Left cardiac atrium (tissue), 4 donors: ENCODE measurements around the gene SLC35A3. TPM values are rescaled to one million over a fixed set of nuclear protein-coding genes. Genes with fewer than 3 reads are reported as not detected.
A peak's percentile ranks its signal among the peaks of the same experiment; 100 is the strongest.

Experiments
- ATAC-seq, 2 donors: fragments of 200-7000 bp; cut with Tn5 transposase; one replicate each; pipeline ENCODE4 v1.9.1; 2020; ENCODE audit warnings: mild to moderate bottlenecking in 2 of 2, moderate library complexity in 2 of 2
- DNase-seq: peaks from one replicate; pipeline ENCODE4 v3.0.0-alpha.2; 2020
- intact Hi-C, 2 donors: fragments of 100-400 bp; cut with DNase I; formaldehyde crosslinking; loops; one replicate each; pipeline versions ENCODE4 v1.14.1 to v1.15.1; 2022 to 2023
- total RNA-seq, 2 donors: library from RNA; stranded (reverse); fragmentation: NEBNext Ultra II Directional; extraction: Animal tissue kit (Norgen Biotek cat#: 25700); gene quantifications; one replicate each; pipeline ENCODE4 v1.2.1, GENCODE V29; 2021
- donor health status: DM: no; HTN: yes; CAD: no.
- donor health status: DM: no; HTN: yes; CAD: no; lungs with severe emphysema.
- donor health status: DM: yes; HTN: yes; CAD: no.
- donor health status: Dilated cardiomyopathy.

Gene SLC35A3
- total RNA-seq, 2 donors from 2014 or later: 9.6 to 9.7 TPM

DNA sequence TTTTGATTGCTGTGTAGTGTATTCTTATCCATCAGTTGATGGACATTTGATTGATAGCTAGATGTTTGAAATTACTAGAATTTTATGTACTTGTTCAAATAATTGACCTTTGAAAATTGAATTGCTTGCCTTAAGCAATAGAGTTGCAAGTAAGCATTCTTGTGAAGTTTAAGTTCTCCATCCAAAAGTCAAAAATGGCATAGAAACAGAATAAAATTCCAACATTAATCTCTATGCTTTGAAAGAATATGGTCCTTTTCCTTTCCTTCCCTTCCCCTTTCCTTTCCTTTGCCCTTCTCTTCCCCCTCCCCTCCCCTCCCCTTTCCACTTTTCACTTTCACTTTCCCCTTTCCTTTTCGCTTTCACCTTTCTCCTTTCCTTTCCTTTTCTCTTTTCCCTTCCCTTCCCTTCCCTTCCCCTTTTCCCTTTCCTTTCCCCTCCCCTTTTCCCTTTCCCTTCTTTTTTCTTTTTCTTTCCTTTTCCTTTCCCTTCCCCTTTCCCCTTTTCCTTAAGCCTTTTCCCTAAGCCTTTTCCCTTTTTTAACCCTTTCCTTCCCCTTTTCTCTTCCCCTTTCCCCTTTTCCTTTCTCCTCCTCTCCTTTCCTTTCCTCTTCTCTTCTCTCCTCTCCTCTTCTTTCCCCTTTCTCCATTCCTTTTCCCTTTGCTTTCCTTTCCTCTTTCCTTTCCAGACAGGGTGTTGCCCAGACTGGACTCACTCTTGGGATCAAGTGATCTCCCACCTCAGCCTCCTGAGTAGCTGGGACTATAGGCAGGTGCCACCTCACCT is 95.6 kb downstream of the SLC35A3 start:
- no peak for DNase-seq
- intact Hi-C loops: no loop called here
- no peak for ATAC-seq

DNA sequence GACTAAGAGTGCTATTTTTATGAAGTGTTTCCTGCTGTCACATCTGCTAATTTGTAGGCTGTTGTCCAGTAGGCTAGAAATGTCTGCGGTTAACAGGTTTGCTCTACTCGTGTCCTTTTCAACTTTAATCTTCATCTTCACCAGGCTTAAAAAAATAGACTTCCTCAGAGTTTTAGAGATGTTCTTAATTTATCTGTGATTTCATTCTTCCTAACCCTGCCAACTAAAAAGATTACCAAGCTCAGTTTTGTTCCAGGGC is 96.1 kb downstream of the SLC35A3 start:
- intact Hi-C loops: no loop called here
- ATAC-seq (no peak), DNase-seq (no peak)

DNA sequence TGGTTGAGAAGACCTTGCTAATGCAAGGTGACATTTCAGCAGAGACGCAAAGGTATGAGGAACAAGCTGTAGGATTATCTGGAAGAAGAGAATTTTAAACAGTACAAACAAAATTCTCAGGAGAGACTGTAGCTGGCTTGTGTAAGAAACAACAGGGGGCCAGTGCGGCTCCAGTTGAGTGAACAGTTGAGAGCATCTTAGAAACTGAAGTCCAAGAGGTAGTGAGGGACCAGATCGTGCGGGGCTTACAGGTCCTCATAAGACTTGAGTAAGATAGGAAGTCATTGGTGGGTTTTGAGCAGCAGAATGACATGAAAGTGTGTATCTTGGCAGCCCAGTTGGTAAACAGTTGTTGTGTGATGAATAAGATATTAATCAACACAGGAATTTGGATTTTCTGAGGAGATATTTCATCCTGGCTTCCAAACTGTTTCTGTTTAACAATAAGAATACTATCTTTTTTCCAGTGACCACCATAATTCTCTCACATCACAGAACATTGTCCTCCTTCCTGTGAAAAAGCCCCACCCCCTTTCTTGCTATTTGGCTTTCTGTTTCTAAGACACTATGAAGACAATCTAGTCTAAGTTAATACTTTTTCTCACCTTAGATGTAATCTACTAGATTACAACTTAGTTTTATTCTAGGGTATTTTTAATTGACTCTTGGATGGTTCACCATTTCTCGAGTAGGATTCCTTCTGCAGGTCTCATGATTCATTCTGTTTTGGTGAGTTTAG is 100.6 kb downstream of the SLC35A3 start:
- ATAC-seq (no peak), DNase-seq (no peak)
- intact Hi-C loops: no loop called here

DNA sequence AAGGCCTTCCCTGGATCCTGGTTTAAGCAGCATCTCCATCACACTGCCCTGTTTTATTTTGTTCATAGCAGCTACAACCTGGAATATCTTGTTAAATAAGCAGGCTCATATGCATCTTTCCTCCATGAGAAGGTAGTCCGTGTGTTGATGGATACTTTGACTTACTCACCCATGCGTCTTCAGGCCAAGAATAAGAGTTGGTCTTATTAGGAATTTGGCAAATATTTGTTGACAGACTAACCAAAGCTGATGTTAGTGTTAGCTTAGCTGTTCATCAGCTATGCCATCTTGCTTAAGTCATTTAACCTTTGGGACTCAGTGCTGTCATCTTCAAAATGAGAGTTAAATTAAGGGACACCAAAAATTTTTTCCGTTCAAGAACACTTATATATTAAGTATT is 103.7 kb downstream of the SLC35A3 start:
- DNase-seq (no peak), ATAC-seq (no peak)
- intact Hi-C loops: no loop called here

DNA sequence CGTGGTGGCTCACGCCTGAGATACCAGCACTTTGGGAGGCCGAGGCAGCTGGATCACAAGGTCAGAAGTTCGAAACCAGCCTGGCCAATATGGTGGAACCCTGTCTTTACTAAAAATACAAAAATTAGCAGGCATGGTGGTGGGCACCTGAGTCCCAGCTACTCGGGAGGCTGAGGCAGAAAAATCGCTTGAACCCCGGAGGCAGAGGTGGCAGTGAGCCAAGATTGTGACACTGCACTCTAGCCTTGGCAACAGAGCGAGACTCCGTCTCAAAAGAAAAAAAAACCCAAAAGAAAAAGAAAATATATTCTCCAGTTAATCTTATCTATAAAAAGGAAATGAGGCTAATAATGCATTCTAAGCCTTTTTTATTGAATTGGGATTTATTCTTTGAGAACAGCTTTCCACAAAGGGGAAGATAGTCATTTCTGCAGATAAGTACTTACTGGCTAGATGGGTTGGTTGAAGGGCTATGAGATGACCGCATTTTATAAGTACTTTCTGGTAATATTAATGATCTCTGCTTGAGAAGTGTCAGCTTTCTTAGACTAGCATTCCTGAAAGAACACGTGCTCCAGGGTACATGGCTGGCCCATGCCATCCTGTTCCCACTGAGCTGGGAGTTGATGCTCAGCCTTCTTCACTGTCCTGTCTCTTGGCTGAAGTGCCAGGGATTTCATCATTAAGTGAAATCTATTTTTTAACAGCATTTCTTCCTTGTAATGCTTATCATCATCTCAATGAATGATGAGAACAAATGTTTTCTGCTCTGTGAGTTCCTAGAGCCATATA is 105.0 kb downstream of the SLC35A3 start:
- ATAC-seq (peak; percentile 21 to 62), DNase-seq (no peak)
- intact Hi-C loops: no loop called here

DNA sequence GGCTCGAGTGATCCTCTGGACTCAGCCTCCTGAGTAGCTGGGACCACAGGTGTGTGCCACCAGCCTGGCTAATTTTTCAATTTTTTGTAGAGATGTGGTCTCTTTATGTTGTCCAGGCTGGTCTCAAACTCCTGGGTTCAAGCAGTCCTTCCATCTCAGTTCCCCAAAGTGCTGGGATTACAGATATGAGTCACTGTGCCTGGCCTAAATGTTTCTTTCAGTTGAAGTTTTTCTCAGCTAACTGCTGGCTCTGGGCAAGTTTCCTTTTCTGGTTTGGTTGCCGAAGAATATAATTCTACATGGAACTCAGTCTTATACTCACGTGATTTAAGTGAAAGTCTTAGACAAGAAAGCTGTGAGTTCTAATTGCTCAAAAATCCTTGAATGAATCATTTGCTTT is 106.0 kb downstream of the SLC35A3 start:
- ATAC-seq (peak in 1 of 2 donors; percentile 44), DNase-seq (no peak)
- intact Hi-C loops: no loop called here

DNA sequence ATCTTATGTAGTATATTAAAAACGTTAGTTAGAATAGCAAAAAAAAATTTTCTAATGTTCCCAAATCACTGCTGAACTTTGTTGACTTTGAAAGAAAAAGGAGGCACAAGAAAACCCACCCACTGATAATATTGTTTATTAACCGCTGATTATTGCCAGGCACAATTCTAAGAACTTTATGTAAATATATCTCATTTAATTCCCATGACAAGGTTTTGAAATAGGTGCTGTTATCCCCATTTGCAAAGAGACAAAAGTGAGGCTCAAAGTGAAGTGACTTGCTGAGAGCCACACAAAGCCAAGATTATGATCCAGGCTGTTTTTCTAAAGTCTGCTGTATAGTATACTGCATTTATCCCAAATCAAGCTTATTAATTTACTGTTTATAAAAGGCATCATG is 106.5 kb downstream of the SLC35A3 start:
- ATAC-seq (no peak), DNase-seq (no peak)
- intact Hi-C loops: no loop called here

DNA sequence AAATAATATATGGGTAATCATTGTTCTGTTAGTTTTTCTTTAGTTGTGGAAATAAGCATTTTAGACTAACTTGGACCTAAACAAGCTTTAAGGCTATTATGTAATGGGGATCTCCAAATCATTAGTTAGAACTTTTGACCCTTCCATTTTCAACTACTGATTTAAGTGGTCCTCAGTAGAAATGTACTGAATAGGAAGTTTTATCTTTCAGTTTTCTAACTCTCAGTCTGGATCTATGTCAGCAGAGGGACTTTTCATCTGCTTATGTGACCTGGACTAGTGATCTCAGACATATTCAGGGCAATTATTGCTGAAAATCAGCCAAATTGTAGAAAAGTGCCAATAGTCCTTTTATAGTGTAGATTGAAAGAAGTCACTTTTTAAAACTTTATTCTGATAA is 106.9 kb downstream of the SLC35A3 start:
- ATAC-seq: no peak
- intact Hi-C loops: no loop called here

DNA sequence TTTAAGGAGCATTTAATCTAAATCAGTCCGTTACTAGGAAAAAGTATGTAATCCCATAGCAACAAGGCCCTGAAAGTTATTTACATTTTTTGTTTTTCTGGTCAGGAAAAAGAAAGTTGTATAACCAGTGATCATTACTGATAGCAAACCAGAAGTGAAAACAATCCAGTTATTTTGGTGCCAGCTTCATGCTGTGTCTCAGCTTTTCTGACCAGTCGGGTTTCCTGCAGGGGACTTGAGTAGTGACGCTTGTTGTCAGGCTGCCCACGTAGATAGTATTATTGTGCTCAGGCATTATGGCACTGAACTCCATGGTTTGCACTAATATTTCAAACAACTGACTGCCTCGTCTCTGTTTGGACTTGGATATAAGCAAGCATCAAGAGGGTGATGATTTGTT is 107.7 kb downstream of the SLC35A3 start:
- ATAC-seq (peak in 1 of 2 donors; percentile 48), DNase-seq (peak; percentile 52)
- intact Hi-C loops: no loop called here

More for the DNA sequence above, 106.9 kb downstream of the SLC35A3 start:
- no peak for DNase-seq

DNA sequence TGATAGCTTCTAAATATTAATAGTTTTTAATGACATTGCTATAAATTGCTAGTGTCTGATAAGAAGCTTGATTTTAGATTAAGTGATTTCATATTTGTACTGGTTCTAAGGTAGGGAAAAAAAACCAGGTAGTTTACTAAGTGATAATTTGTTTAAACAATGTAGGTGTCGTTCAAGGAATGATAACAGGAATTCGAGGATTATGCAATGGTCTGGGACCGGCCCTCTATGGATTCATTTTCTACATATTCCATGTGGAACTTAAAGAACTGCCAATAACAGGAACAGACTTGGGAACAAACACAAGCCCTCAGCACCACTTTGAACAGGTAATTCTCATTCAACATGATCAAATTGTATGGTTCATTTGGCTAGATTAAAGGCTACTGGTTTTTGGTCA is 110.5 kb downstream of the SLC35A3 start:
- intact Hi-C loops: no loop called here
- ATAC-seq: no peak
- no peak for DNase-seq

Other genes starting within 250 kb of the SLC35A3 start
- gene FRRS1, start 203.4 kb upstream of the SLC35A3 start, total RNA-seq: 1 to 10 TPM; 3.6 to 3.8 TPM
- gene AGL, start 119.6 kb upstream of the SLC35A3 start, total RNA-seq: 10 to 100 TPM; 37.6 to 39.0 TPM
- 1 to 10 TPM; 1.3 to 2.2 TPM for gene SASS6, start 162.9 kb downstream of the SLC35A3 start, total RNA-seq
- 10 to 100 TPM in 1 of 2 donors, 1 to 10 TPM in 1; 6.9 to 10.3 TPM for gene TRMT13, start 163.2 kb downstream of the SLC35A3 start, total RNA-seq
- 100 to 1,000 TPM in 1 of 2 donors, 10 to 100 TPM in 1; 61.2 to 102 TPM for gene LRRC39, start 208.3 kb downstream of the SLC35A3 start, total RNA-seq